Epithelial cell of proximal tubule (primary cell): Measurements from ENCODE around the gene PRKCE. TPM values are rescaled to one million over a fixed set of nuclear protein-coding genes. Genes with fewer than 3 reads are reported as not detected.

Experiments used
- DNase-seq: peaks from one replicate; pipeline ENCODE4 v3.0.0-alpha.2; 2011; ENCODE audit warnings: low read depth
- H3K4me3 ChIP-seq: 2 replicates; pipeline ENCODE4 v1.5.1; 2011; ENCODE audit warnings: low read depth, mild to moderate bottlenecking, low read length
- CTCF ChIP-seq: conservative IDR thresholded peaks from 2 replicates; pipeline ENCODE4 v1.5.1; 2012; ENCODE audit warnings: low read depth, mild to moderate bottlenecking, low read length
- total RNA-seq: library from RNA; depleted of rRNA; stranded (reverse); fragments of >200 nt; gene quantifications from 2 replicates; pipeline ENCODE4 v1.2.3, GENCODE V29; 2015

The PRKCE gene
- total RNA-seq, 1 donor from 2014 or later = 2.5 TPM

- TF ChIP-seq CTCF = no peak
- no peak overlapping the region for H3K4me3 ChIP-seq
- no peak for DNase-seq
Observed at GRCh38 chr2:45683292-45683691, 31.8 kb downstream of the PRKCE start.

GRCh38 chr2:45684756-45685155 lies 33.3 kb downstream of the PRKCE start:
- no peak for DNase-seq
- no peak overlapping the region for H3K4me3 ChIP-seq
- TF ChIP-seq CTCF = no peak

GRCh38 chr2:45685260-45685659 lies 33.8 kb downstream of the PRKCE start:
- no peak for DNase-seq
- no peak for TF ChIP-seq CTCF
- H3K4me3 ChIP-seq = no peak overlapping the region

GRCh38 chr2:45687964-45688363 lies 36.5 kb downstream of the PRKCE start:
- no peak for DNase-seq
- no peak overlapping the region for H3K4me3 ChIP-seq
- TF ChIP-seq CTCF = no peak

GRCh38 chr2:45688479-45689298 lies 37.2 kb downstream of the PRKCE start:
- no peak for TF ChIP-seq CTCF
- no peak for DNase-seq
- no peak overlapping the region for H3K4me3 ChIP-seq

- H3K4me3 ChIP-seq = no peak overlapping the region
- TF ChIP-seq CTCF = no peak
Observed at GRCh38 chr2:45690231-45690630, 38.8 kb downstream of the PRKCE start.

More at GRCh38 chr2:45690231-45690630, 38.8 kb downstream of the PRKCE start:
- no peak for DNase-seq
